Smooth muscle cell (in vitro differentiated cells): ENCODE measurements around the gene TMEM94. TPM values are rescaled to one million over a fixed set of nuclear protein-coding genes. Genes with fewer than 3 reads are reported as not detected.

Experiments used
- DNase-seq: peaks from one replicate; lab custom pipeline; 2025; ENCODE audit not compliant: unreplicated experiment; lab: John Stamatoyannopoulos, UW
- H2AFZ ChIP-seq: fragments of 200-600 bp; sonication (generic); 2 replicates; pipeline ENCODE4 v1.6.0; 2016; ENCODE audit warnings: antibody characterized with exemption, low read depth, mild to moderate bottlenecking
- H3F3A ChIP-seq: fragments of 200-600 bp; sonication (generic); 2 replicates; pipeline ENCODE4 v1.6.0; 2017; ENCODE audit warnings: antibody characterized with exemption, low read depth
- H3K27ac ChIP-seq: fragments of 200-600 bp; sonication (generic); 2 replicates; pipeline ENCODE4 v1.5.1; 2016; ENCODE audit warnings: low read depth, mild to moderate bottlenecking
- H3K27me3 ChIP-seq: fragments of 200-600 bp; sonication (generic); 2 replicates; pipeline ENCODE4 v1.6.1; 2016; ENCODE audit warnings: low read depth, mild to moderate bottlenecking
- H3K36me3 ChIP-seq: fragments of 200-600 bp; sonication (generic); 2 replicates; pipeline ENCODE4 v1.5.1; 2016; ENCODE audit warnings: low read depth
- H3K4me1 ChIP-seq: fragments of 200-600 bp; sonication (generic); 2 replicates; pipeline ENCODE4 v1.5.1; 2016; ENCODE audit warnings: low read depth
- H3K4me2 ChIP-seq: fragments of 200-600 bp; sonication (generic); 2 replicates; pipeline ENCODE4 v1.6.0; 2016; ENCODE audit warnings: mild to moderate bottlenecking
- H3K4me3 ChIP-seq: fragments of 200-600 bp; sonication (generic); 2 replicates; pipeline ENCODE4 v1.5.1; 2016; ENCODE audit warnings: mild to moderate bottlenecking
- H3K79me2 ChIP-seq: fragments of 200-600 bp; sonication (generic); 2 replicates; pipeline ENCODE4 v1.6.0; 2016; ENCODE audit warnings: low read depth, mild to moderate bottlenecking
- H3K9ac ChIP-seq: fragments of 200-600 bp; sonication (generic); 2 replicates; pipeline ENCODE4 v1.6.0; 2016; ENCODE audit warnings: low read depth
- H3K9me3 ChIP-seq: fragments of 200-600 bp; sonication (generic); replicated peaks from 2 replicates; pipeline ENCODE4 v1.5.1; 2016; ENCODE audit warnings: low read depth
- H4K20me1 ChIP-seq: fragments of 200-600 bp; sonication (generic); 2 replicates; pipeline ENCODE4 v1.6.0; 2016; ENCODE audit warnings: low read depth
- CTCF ChIP-seq: fragments of 200-600 bp; sonication (generic); IDR thresholded peaks from 2 replicates; pipeline ENCODE4 v1.5.1; 2017; ENCODE audit warnings: borderline replicate concordance, mild to moderate bottlenecking, antibody characterized with exemption; ENCODE audit not compliant: insufficient read depth, poor library complexity, severe bottlenecking
- WGBS: methylation state at CpG from one replicate; pipeline ENCODE4 v1.1.7; 2016; ENCODE audit warnings: low lambda C conversion rate; 5-methylcytosine and 5-hydroxymethylcytosine counted together
- polyA plus RNA-seq: library from polyadenylated mRNA; unstranded; fragments of >200 nt; fragmentation: Nextera tagmentation; extraction: Ambion mirVana; gene quantifications from 2 replicates; pipeline ENCODE4 v1.2.1, GENCODE V29; 2016
- total RNA-seq: library from RNA; depleted of rRNA; stranded (reverse); fragments of >200 nt; gene quantifications from 2 replicates; pipeline ENCODE4 v1.2.3, GENCODE V29; 2014

The TMEM94 gene
- total and polyA plus RNA-seq, 2 experiments from 2014 or later: 26.3 to 35.9 TPM

- H3K79me2 ChIP-seq: no peaks in the 10 kb centered on the region
- H2AFZ ChIP-seq: no peak overlapping the region
- no peak for DNase-seq
- 92% methylated on average over 23 of the region's 23 CpGs for WGBS
- no peaks in the 10 kb centered on the region for H3K36me3 ChIP-seq
- H3K27ac ChIP-seq: no peak overlapping the region
- no peak overlapping the region for H3K4me3 ChIP-seq
- H3K9me3 ChIP-seq: no peaks in the 10 kb centered on the region
- H3F3A ChIP-seq: no peaks in the 10 kb centered on the region
- no peaks in the 10 kb centered on the region for H3K4me1 ChIP-seq
- H3K4me2 ChIP-seq: no peak overlapping the region
- TF ChIP-seq CTCF: no peak
- H3K27me3 ChIP-seq: no peaks in the 10 kb centered on the region
- H3K9ac ChIP-seq: no peak overlapping the region
- peaks cover 27% of the 10 kb centered on the region for H4K20me1 ChIP-seq
These were observed 36.2 kb downstream of the TMEM94 start for GRCh38 chr17:75492555-75493168.

GRCh38 chr17:75493476-75494129 lies 37.2 kb downstream of the TMEM94 start:
- Histone ChIP-seq H3K4me1 (no peaks in the 10 kb centered on the region), H3K4me2 (no peak overlapping the region), H3K9ac (no peak overlapping the region), H3K27me3 (no peaks in the 10 kb centered on the region), H3K79me2 (no peaks in the 10 kb centered on the region), H3K27ac (no peak overlapping the region), H3F3A (no peaks in the 10 kb centered on the region), H2AFZ (no peak overlapping the region), H3K36me3 (no peaks in the 10 kb centered on the region), H3K4me3 (no peak overlapping the region), H4K20me1 (peaks cover 18% of the 10 kb centered on the region), H3K9me3 (no peaks in the 10 kb centered on the region)
- WGBS: 97% methylated on average over 23 of the region's 23 CpGs
- no peak for DNase-seq
- no peak for TF ChIP-seq CTCF

GRCh38 chr17:75494326-75494877 lies 38.0 kb downstream of the TMEM94 start:
- no peak for TF ChIP-seq CTCF
- H3F3A ChIP-seq: no peaks in the 10 kb centered on the region
- DNase-seq: no peak
- no peak overlapping the region for H3K9ac ChIP-seq
- 97% methylated on average over 14 of the region's 14 CpGs for WGBS
- H3K4me3 ChIP-seq: no peak overlapping the region
- H3K9me3 ChIP-seq: no peaks in the 10 kb centered on the region
- H2AFZ ChIP-seq: no peak overlapping the region
- H4K20me1 ChIP-seq: peaks cover 10% of the 10 kb centered on the region
- H3K4me1 ChIP-seq: no peaks in the 10 kb centered on the region
- H3K79me2 ChIP-seq: no peaks in the 10 kb centered on the region
- no peaks in the 10 kb centered on the region for H3K27me3 ChIP-seq
- H3K27ac ChIP-seq: no peak overlapping the region
- no peaks in the 10 kb centered on the region for H3K36me3 ChIP-seq
- no peak overlapping the region for H3K4me2 ChIP-seq
